ENCODE measurements around the gene SLC9A9. TPM values are rescaled to one million over a fixed set of nuclear protein-coding genes. Genes with fewer than 3 reads are reported as not detected.

SLC9A9 gene
- total and polyA plus RNA-seq, 2 of the 8 experiments (the other 6 are each of a cell fraction or from before 2014, with no cell fraction given), result 0.48 to 1.1 TPM

GRCh38 chr3:143479727-143480126 lies 368.5 kb downstream of the SLC9A9 start:
- H3K27me3 ChIP-seq (replicated peaks in 1 of 4; ENCODE audit: control insufficient read depth in 3 of 4, extremely low read depth in 1 of 4, insufficient read depth in 3 of 4, low read length in 3 of 4), result no peaks in the 10 kb centered on the region; a peak in 1 of 7 replicates
- ChIA-PET CTCF (ENCODE audit: partially characterized antibody) (interaction anchor here (0.7 kb wide), 1 partner anchor 164 kb away, joined by 3 read pairs; no protein-coding TSS in a partner anchor), POLR2A (ENCODE audit: partially characterized antibody) (no interaction called here)
- no peak overlapping the region for H3K4me2 ChIP-seq (ENCODE audit: insufficient read depth in 1 of 2, low read depth in 2 of 2, low read length in 2 of 2)
- no peak overlapping the region for H3K9ac ChIP-seq (replicated peaks in 1 of 4; ENCODE audit: extremely low read depth in 1 of 4, low read depth in 3 of 4, low read length in 3 of 4)
- H3K4me1 ChIP-seq (replicated peaks in 1 of 4; ENCODE audit: control insufficient read depth in 3 of 4, insufficient read depth in 4 of 4, low read length in 3 of 4), result peaks cover 0 to 8% (median 1%) of the 10 kb centered on the region in 4 experiments; a peak in 2 of 7 replicates
- no peak overlapping the region for H2BK20ac ChIP-seq (ENCODE audit: low read length)
- H2AK5ac ChIP-seq (ENCODE audit: low read depth, low read length), result no peak overlapping the region
- no peak overlapping the region for H3K23ac ChIP-seq (ENCODE audit: insufficient read length)
- H3K36me3 ChIP-seq (ENCODE audit: control insufficient read depth in 2 of 4, insufficient read depth in 4 of 4, low read length in 3 of 4), result no peaks in the 10 kb centered on the region
- no peak overlapping the region for H3K56ac ChIP-seq (replicated peaks; ENCODE audit: insufficient read length, low read depth, low read length)
- no peak overlapping the region for H3K4ac ChIP-seq (replicated peaks; ENCODE audit: insufficient read length, low read depth, low read length)
- no peak overlapping the region for H2BK15ac ChIP-seq (ENCODE audit: low read length)
- H3K18ac ChIP-seq (ENCODE audit: extremely low read depth, low read length), result no peak overlapping the region
- H4K5ac ChIP-seq (ENCODE audit: insufficient read length, low read depth, low read length), result no peak overlapping the region
- FAIRE-seq, result no peak
- H3K14ac ChIP-seq (ENCODE audit: insufficient read length), result no peak overlapping the region
- H3K79me2 ChIP-seq (ENCODE audit: control insufficient read depth in 1 of 2, insufficient read depth in 2 of 2, low read length in 2 of 2), result no peaks in the 10 kb centered on the region
- WGBS, 2 experiments (ENCODE audit: extremely low coverage in 1 of 2, insufficient coverage in 1 of 2, insufficient read length in 1 of 2, insufficient replicate concordance in 2 of 2, low coverage in 1 of 2, low lambda C conversion rate in 2 of 2, missing lambda C conversion rate in 1 of 2), result 77% methylated on average over 1 of the region's 1 CpG; no CpG with 5 or more reads in 1 of the 2 experiments
- no peak overlapping the region for H2BK5ac ChIP-seq (ENCODE audit: low read depth, low read length)
- no peak overlapping the region for H3K4me3 ChIP-seq (ENCODE audit: extremely low read depth in 1 of 4, insufficient read depth in 2 of 4, low read depth in 3 of 4, low read length in 4 of 4)
- no peak overlapping the region for H3K27ac ChIP-seq (ENCODE audit: low read depth, low read length)
- H3K9me3 ChIP-seq (ENCODE audit: insufficient read depth in 2 of 2, low read depth in 1 of 2, low read length in 1 of 2), result no peaks in the 10 kb centered on the region
- no peak overlapping the region for H2BK12ac ChIP-seq (ENCODE audit: low read depth, low read length)
- H2AFZ ChIP-seq (ENCODE audit: low read length), result no peak overlapping the region
- H4K20me1 ChIP-seq (replicated peaks in 1 of 2; ENCODE audit: control insufficient read depth in 1 of 2, insufficient read depth in 2 of 2, low read length in 2 of 2), result no peaks in the 10 kb centered on the region
- no peaks in the 10 kb centered on the region for H3K79me1 ChIP-seq (ENCODE audit: low read depth, low read length)
- H3K23me2 ChIP-seq (ENCODE audit: low read depth, low read length), result no peaks in the 10 kb centered on the region
- no peak overlapping the region for H4K91ac ChIP-seq (replicated peaks; ENCODE audit: insufficient read length, low read length)
- H2BK120ac ChIP-seq (replicated peaks; ENCODE audit: low read depth, low read length), result no peak overlapping the region
- H4K8ac ChIP-seq (ENCODE audit: extremely low read depth, insufficient read depth, low read length), result no peak overlapping the region
- DNase-seq (ENCODE audit: low read depth in 1 of 2, low spot score in 2 of 2), result no peak
- TF ChIP-seq BRCA1 (IDR thresholded peaks at IDR 0.05; ENCODE audit: low read depth, low read length) (no peak), RXRA (IDR thresholded peaks at IDR 0.05; ENCODE audit: insufficient read depth, low read depth, low read length) (no peak), NANOG (IDR thresholded peaks at IDR 0.05; ENCODE audit: insufficient read depth, low read depth, low read length, poor library complexity, severe bottlenecking) (no peak), ATF2 (IDR thresholded peaks at IDR 0.05; ENCODE audit: low read length) (no peak), POU5F1 (IDR thresholded peaks at IDR 0.05; ENCODE audit: low read depth, low read length) (no peak), SIX5 (IDR thresholded peaks at IDR 0.05; ENCODE audit: low read depth, low read length) (no peak), ASH2L (IDR thresholded peaks at IDR 0.05; ENCODE audit: low read length) (no peak), CEBPB (IDR thresholded peaks at IDR 0.05; ENCODE audit: low read depth, low read length) (no peak), EZH2 (IDR thresholded peaks at IDR 0.05; ENCODE audit: low read depth, low read length, severe bottlenecking) (no peak), EGR1 (IDR thresholded peaks at IDR 0.05; ENCODE audit: borderline replicate concordance, low read depth, low read length) (no peak), SP4 (IDR thresholded peaks at IDR 0.05; ENCODE audit: low read length) (no peak), TEAD4 (IDR thresholded peaks at IDR 0.05; ENCODE audit: low read depth, low read length) (no peak), BACH1 (IDR thresholded peaks at IDR 0.05; ENCODE audit: low read length) (no peak), CBX8 (IDR thresholded peaks at IDR 0.05; ENCODE audit: borderline replicate concordance, low read depth, low read length) (no peak)
